Progenitor cell of endocrine pancreas (in vitro differentiated cells): ENCODE data around the gene CTSC. TPM values are rescaled to one million over a fixed set of nuclear protein-coding genes. Genes with fewer than 3 reads are reported as not detected.
"Not testable (repeated sequence)": the region's sequence is repeated elsewhere in the genome, so short reads cannot be mapped to it uniquely, and the experiment has no call there.

Experiments
- DNase-seq: peaks from one replicate; pipeline ENCODE4 v3.0.0; 2021; ENCODE audit warnings: low spot score; ENCODE audit not compliant: unreplicated experiment
- H3K27ac Mint-ChIP-seq: 2 replicates; pipeline ENCODE4 v1.8.0; 2021; ENCODE audit warnings: mild to moderate bottlenecking, moderate library complexity, mixed read lengths
- H3K27me3 Mint-ChIP-seq: 2 replicates; pipeline ENCODE4 v1.8.0; 2021; ENCODE audit warnings: mixed read lengths
- H3K36me3 Mint-ChIP-seq: 2 replicates; pipeline ENCODE4 v1.8.0; 2022; ENCODE audit warnings: mixed read lengths; ENCODE audit not compliant: insufficient read depth
- H3K4me1 Mint-ChIP-seq: 2 replicates; pipeline ENCODE4 v1.8.0; 2021; ENCODE audit warnings: low read depth, mixed read lengths
- H3K4me3 Mint-ChIP-seq: 2 replicates; pipeline ENCODE4 v1.8.0; 2021; ENCODE audit warnings: low read depth, mild to moderate bottlenecking, moderate library complexity, mixed read lengths
- H3K9me3 Mint-ChIP-seq: 2 replicates; pipeline ENCODE4 v1.8.0; 2021; ENCODE audit warnings: low read depth, mixed read lengths
- CTCF ChIP-seq: fragments of 200-600 bp; sonication (generic); IDR thresholded peaks from one replicate; pipeline ENCODE4 v1.5.0; 2021; ENCODE audit warnings: antibody characterized with exemption, mild to moderate bottlenecking; ENCODE audit not compliant: unreplicated experiment
- total RNA-seq: library from RNA; stranded (reverse); gene quantifications from 2 replicates; pipeline ENCODE4 v1.2.1, GENCODE V29; 2021

The CTSC gene
- total RNA-seq, 1 donor from 2014 or later: 55.0 TPM

DNA sequence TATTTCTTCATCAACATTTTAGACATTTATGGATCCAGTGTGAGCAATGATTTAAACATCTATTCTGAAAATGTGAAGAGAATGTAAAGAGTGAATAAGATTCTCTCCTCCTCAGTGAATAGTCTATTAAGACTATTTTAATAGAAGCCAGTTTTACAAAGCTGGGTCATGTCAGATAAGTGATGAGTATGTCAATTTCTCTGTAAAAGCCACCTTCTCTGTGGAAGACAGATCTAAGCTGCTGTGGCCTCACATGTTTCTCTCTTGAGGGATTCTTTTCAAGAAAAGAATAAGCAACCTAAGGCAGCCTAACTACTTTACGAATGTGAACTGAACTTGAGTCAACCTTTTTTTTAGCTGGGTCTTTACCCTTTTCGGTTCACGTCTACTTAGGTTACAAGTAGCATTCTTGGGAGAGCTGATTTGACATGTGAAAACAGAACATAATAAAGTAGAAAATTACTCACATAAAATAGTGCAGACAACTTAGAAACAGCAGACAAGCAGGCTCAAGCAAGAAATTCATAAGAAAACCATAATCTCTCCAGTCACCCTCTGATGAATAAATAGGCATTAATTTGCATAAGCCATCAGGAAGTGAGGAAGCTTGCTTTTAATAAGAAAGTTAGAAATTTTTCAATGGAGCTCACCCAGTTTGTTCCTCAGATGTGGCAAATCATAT, 9.9 kb downstream of the CTSC start:
- Mint-ChIP-seq H3K9me3 (no peaks in the 10 kb centered on the region), H3K4me1 (peaks cover 5% of the 10 kb centered on the region), H3K4me3 (no peak overlapping the region), H3K27ac (no peak overlapping the region), H3K36me3 (peaks cover 13% of the 10 kb centered on the region), H3K27me3 (peaks cover 5% of the 10 kb centered on the region)
- DNase-seq: no peak
- TF ChIP-seq CTCF: no peak

GRCh38 chr11:88327061-88327460, 10.5 kb downstream of the CTSC start:
- DNase-seq: no peak
- Mint-ChIP-seq H3K9me3 (peaks cover under 1% of the 10 kb centered on the region), H3K27me3 (peaks cover 8% of the 10 kb centered on the region), H3K27ac (no peak overlapping the region), H3K36me3 (peaks cover 17% of the 10 kb centered on the region), H3K4me3 (no peak overlapping the region), H3K4me1 (peaks cover 5% of the 10 kb centered on the region)
- TF ChIP-seq CTCF: no peak

- peaks cover 5% of the 10 kb centered on the region for H3K4me1 Mint-ChIP-seq
- DNase-seq: no peak
- H3K4me3 Mint-ChIP-seq: no peak overlapping the region
- H3K9me3 Mint-ChIP-seq: peaks cover 4% of the 10 kb centered on the region
- H3K27me3 Mint-ChIP-seq: peaks cover 8% of the 10 kb centered on the region
- H3K36me3 Mint-ChIP-seq: peaks cover 24% of the 10 kb centered on the region
- H3K27ac Mint-ChIP-seq: no peak overlapping the region
- no peak for TF ChIP-seq CTCF
These were observed 11.4 kb downstream of the CTSC start for GRCh38 chr11:88326099-88326498.

GRCh38 chr11:88324562-88325345, 12.8 kb downstream of the CTSC start:
- peaks cover 22% of the 10 kb centered on the region for H3K36me3 Mint-ChIP-seq
- H3K27me3 Mint-ChIP-seq: peaks cover 7% of the 10 kb centered on the region
- TF ChIP-seq CTCF: no peak
- DNase-seq: no peak
- peaks cover 4% of the 10 kb centered on the region for H3K9me3 Mint-ChIP-seq
- no peak overlapping the region for H3K27ac Mint-ChIP-seq
- peaks cover 5% of the 10 kb centered on the region for H3K4me1 Mint-ChIP-seq
- no peak overlapping the region for H3K4me3 Mint-ChIP-seq

- DNase-seq, H3K27me3 Mint-ChIP-seq, H3K4me3 Mint-ChIP-seq, H3K9me3 Mint-ChIP-seq, H3K27ac Mint-ChIP-seq, H3K4me1 Mint-ChIP-seq: not testable (repeated sequence)
- H3K36me3 Mint-ChIP-seq: peaks cover 17% of the 10 kb centered on the region
These were observed 14.7 kb downstream of the CTSC start for GRCh38 chr11:88322881-88323280.

- peaks cover 15% of the 10 kb centered on the region for H3K36me3 Mint-ChIP-seq
These were observed 16.1 kb downstream of the CTSC start for GRCh38 chr11:88321412-88321811.

More at GRCh38 chr11:88321412-88321811, 16.1 kb downstream of the CTSC start:
- not testable (repeated sequence) for H3K27me3 Mint-ChIP-seq, H3K4me1 Mint-ChIP-seq, H3K9me3 Mint-ChIP-seq, H3K4me3 Mint-ChIP-seq, H3K27ac Mint-ChIP-seq, DNase-seq
